ENCODE measurements around the gene CCNE1. TPM values are rescaled to one million over a fixed set of nuclear protein-coding genes. Genes with fewer than 3 reads are reported as not detected.

CCNE1 gene
- total RNA-seq, 4 donors from 2014 or later: 1.9 to 3.8 (median 2.9) TPM; not detected in 1

DNA sequence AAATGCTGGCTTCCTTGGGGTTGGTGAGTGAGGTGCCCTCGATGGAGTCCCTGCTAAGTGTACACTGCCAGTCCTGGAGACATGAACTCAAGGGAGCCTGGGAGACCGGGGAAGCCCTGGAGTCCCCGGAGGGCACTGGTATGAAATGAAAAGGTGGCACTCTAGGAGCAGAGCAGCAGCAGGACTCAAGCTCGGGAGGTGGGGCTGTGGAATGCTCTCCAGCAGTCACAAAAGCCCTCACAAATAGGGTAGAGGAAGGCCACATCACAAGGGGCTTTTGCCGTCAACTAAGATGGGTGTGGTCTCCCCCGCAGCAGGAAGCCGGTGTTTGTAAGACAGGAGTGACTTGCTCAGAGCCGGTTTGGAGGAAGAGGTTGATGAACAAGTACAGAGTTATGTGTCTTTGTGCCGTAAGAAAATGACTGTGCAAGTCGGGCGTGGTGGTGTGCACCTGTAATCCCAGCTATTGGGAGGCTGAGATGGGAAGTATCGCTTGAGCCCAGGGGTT lies 19.3 kb downstream of the CCNE1 start:
- DNase-seq (ENCODE audit: low spot score) (no peak), ATAC-seq (ENCODE audit: low FRiP score) (no peak)

DNA sequence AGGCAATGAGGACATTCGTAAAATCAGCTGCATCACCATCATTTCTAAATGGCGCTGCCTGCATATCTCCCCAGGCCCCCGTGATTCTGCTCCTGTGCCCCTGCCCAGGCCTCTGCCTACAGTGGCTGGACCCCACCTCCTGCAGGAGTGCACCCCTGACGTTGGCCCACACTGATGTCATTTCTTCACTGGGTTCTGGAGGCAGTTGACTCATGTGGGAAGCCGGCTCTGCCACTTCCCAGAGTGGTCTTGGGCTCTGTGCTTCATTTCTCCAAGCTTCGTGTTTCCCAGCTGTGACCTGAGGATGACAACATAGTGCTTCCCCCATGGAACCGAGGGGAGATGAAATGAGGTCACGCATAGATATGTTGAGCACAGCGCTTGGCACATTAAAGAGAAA lies 19.9 kb downstream of the CCNE1 start:
- ATAC-seq (ENCODE audit: low FRiP score) (no peak), DNase-seq (ENCODE audit: low spot score) (no peak)
- TF ChIP-seq, protein P1, sequence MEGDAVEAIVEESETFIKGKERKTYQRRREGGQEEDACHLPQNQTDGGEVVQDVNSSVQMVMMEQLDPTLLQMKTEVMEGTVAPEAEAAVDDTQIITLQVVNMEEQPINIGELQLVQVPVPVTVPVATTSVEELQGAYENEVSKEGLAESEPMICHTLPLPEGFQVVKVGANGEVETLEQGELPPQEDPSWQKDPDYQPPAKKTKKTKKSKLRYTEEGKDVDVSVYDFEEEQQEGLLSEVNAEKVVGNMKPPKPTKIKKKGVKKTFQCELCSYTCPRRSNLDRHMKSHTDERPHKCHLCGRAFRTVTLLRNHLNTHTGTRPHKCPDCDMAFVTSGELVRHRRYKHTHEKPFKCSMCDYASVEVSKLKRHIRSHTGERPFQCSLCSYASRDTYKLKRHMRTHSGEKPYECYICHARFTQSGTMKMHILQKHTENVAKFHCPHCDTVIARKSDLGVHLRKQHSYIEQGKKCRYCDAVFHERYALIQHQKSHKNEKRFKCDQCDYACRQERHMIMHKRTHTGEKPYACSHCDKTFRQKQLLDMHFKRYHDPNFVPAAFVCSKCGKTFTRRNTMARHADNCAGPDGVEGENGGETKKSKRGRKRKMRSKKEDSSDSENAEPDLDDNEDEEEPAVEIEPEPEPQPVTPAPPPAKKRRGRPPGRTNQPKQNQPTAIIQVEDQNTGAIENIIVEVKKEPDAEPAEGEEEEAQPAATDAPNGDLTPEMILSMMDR (IDR thresholded peaks at IDR 0.05): no peak

More for the DNA sequence above, 19.3 kb downstream of the CCNE1 start:
- TF ChIP-seq, protein P1 (IDR thresholded peaks at IDR 0.05): no peak

DNA sequence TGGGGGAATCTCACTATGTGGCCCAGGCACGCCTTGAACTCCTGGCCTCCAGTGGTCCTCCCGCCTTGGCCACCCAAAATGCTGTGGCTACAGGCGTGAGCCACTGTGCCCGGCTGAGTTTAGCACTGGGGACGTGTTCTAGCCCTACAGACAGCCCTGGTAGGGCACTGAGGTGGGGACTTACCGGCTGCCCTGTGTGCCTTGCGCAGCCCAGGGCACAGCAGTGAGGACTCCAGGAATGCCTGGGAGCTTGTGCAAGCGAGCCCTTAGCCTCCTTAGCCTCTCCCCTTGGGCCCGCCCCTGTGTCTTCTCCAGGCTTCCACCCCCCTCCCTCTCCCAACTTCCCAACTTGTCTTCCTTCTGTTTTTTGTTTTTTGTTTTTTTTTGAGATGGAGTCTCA lies 21.0 kb downstream of the CCNE1 start:
- ATAC-seq (ENCODE audit: low FRiP score): no peak
- DNase-seq (ENCODE audit: low spot score): no peak
- TF ChIP-seq, protein P1 (IDR thresholded peaks at IDR 0.05): no peak

DNA sequence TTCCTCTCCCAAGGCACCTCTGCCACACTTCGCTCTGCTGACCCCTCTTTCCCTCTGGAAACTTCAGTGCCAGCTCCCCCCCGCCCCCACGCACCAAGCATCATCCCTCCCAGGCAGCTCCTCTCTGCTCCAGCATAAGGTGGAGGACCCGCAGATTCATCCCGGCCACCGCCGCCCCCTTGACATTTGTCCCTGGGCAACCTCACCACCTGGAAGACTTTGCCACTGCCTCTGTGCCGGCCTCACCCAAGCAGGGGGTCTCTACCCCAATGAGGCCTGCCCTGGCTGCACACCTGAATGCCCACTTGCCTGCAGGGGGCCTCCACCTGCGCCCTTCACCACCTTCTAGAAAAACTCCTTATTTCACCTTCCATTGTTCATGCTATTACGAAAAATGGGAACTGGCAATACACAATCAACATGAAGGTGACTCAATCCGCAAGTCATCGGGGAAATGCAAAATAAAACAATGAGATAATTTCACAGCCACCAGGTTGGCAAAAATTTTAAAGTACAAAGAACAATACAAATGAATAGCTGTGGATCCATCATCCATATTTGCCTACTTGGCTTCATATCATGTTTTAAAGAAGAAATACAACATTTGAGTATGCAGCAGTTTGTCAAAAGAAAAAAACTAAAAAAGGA lies 21.9 kb downstream of the CCNE1 start:
- TF ChIP-seq, protein P1 (IDR thresholded peaks at IDR 0.05): no peak
- DNase-seq (ENCODE audit: low spot score) (no peak), ATAC-seq (ENCODE audit: low FRiP score) (no peak)

DNA sequence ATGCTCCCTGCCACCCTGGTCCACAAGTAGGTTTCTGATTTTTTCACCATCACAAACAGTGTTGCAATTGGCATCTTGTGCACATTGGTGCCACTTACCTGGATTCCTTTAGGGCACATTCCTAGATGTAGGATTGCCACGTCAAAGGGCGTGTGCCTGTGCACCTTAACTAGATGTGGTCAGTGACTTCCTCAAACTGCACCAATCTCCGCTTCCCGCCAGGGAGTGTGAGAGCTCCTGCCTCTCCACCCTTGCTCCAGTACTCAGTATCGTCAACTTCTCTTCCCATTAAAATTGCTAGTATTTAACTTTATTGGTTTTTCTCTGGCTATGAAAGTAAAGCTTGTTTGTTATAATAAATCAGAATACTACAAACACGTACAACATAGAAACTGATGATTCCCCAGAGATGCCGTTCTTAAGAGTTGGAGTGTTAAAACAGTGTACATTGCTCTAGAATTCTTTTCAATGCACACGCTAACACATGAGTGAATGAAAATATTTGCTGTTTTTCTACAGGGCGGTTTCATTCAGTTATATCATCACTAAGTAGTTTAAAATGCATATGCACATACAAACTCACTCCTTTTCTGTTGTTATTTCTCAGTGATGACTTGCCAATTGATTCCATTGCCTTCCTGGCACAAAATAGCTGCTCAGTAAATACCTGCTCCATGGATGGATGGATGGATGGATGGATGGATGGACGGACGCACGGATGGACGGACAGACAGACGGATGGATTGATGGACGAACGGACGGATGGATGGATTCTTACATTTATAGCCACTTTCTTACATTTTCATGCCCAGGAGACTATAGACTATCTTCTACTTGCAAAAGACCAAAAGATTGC lies 23.4 kb downstream of the CCNE1 start:
- no peak for DNase-seq (ENCODE audit: low spot score)

DNA sequence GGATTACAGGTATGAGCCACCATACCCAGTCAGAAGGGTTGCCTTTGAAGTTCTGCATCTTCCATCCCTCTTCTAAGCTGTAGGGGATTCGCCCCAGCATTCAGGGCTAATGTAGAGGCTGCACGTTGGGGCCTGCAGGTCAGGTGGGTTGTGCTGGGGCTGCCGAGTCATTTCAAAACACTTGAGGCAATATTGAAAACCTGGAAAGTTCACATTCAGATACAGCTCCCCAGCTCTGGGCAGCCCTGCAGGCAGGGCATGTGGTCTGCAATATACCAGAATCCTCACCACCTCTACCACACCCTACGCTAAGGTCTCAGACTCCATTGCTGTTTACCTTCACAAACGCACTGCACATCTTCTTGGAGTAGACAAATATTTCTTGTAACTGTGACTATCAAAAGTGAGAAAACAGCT lies 24.6 kb downstream of the CCNE1 start:
- TF ChIP-seq, protein P1 (IDR thresholded peaks at IDR 0.05): no peak
- DNase-seq (ENCODE audit: low spot score) (no peak), ATAC-seq (ENCODE audit: low FRiP score) (no peak)

More for the DNA sequence above, 23.4 kb downstream of the CCNE1 start:
- TF ChIP-seq, protein P1 (IDR thresholded peaks at IDR 0.05): no peak
- no peak for ATAC-seq (ENCODE audit: low FRiP score)

Data from omental fat pad (tissue), 4 donors.